T47D (cell line): Measurements from ENCODE around the gene ZC3H12C.

Experiments used
- DNase-seq, 2 experiments: peaks; one replicate each; pipeline versions ENCODE4 v3.0.0 to v3.0.0-alpha.2; 2011 to 2012; ENCODE audit warnings: low read depth in 1 of 2, low spot score in 1 of 2
- JUND ChIP-seq: IDR thresholded peaks from 2 replicates; pipeline ENCODE4 v1.6.1; 2012; ENCODE audit warnings: low read depth
- in situ Hi-C: cut with HindIII; loops from 2 replicates; pipeline ENCODE4 v1.10.0; 2016; ENCODE audit warnings: low sequenced_read_pairs, low pct_unique_long_range_greater_than_20kb

ZC3H12C gene

GRCh38 chr11:110168033-110168803 lies 75.0 kb downstream of the ZC3H12C start:
- TF ChIP-seq JUND, result no peak
- in situ Hi-C loops, result no loop called here
- DNase-seq, result no peak

GRCh38 chr11:110169738-110170137 lies 76.5 kb downstream of the ZC3H12C start:
- in situ Hi-C loops, result no loop called here
- TF ChIP-seq JUND, result no peak
- no peak for DNase-seq

- in situ Hi-C loops, result no loop called here
- TF ChIP-seq JUND, result no peak
- no peak for DNase-seq
Measured at GRCh38 chr11:110172468-110173065, 79.4 kb downstream of the ZC3H12C start.

GRCh38 chr11:110173811-110174644 lies 80.8 kb downstream of the ZC3H12C start:
- peak; percentile 46 to 77 for DNase-seq
- in situ Hi-C loops, result no loop called here
- TF ChIP-seq JUND, result no peak

- in situ Hi-C loops, result no loop called here
- no peak for TF ChIP-seq JUND
- no peak for DNase-seq
Measured at GRCh38 chr11:110174645-110175310, 81.6 kb downstream of the ZC3H12C start.

GRCh38 chr11:110176366-110177085 lies 83.3 kb downstream of the ZC3H12C start:
- in situ Hi-C loops, result no loop called here
- DNase-seq, result no peak
- TF ChIP-seq JUND, result no peak

GRCh38 chr11:110177086-110177456 lies 83.9 kb downstream of the ZC3H12C start:
- DNase-seq, result no peak

GRCh38 chr11:110179064-110179463 lies 85.9 kb downstream of the ZC3H12C start:
- in situ Hi-C loops, result no loop called here
- no peak for DNase-seq
- TF ChIP-seq JUND, result no peak

More at GRCh38 chr11:110177086-110177456, 83.9 kb downstream of the ZC3H12C start:
- in situ Hi-C loops, result no loop called here
- TF ChIP-seq JUND, result no peak

- in situ Hi-C loops, result no loop called here
- no peak for DNase-seq
Measured at GRCh38 chr11:110182886-110183285, 89.7 kb downstream of the ZC3H12C start.

GRCh38 chr11:110184456-110184855 lies 91.3 kb downstream of the ZC3H12C start:
- no peak for DNase-seq
- TF ChIP-seq JUND, result no peak
- in situ Hi-C loops, result no loop called here

More at GRCh38 chr11:110182886-110183285, 89.7 kb downstream of the ZC3H12C start:
- no peak for TF ChIP-seq JUND

- no peak for DNase-seq
- in situ Hi-C loops, result no loop called here
- TF ChIP-seq JUND, result no peak
Measured at GRCh38 chr11:110185121-110185591, 92.0 kb downstream of the ZC3H12C start.

GRCh38 chr11:110185599-110185998 lies 92.4 kb downstream of the ZC3H12C start:
- TF ChIP-seq JUND, result no peak
- DNase-seq, result no peak
- in situ Hi-C loops, result no loop called here
